Parathyroid adenoma (tissue), 2 donors: ENCODE results near the gene DNAJC16.

ENCODE experiments used
- H2AFZ ChIP-seq: fragments of 300-600 bp; sonication (generic); one replicate; pipeline ENCODE4 v1.7.0; 2017; ENCODE audit warnings: antibody characterized with exemption, mild to moderate bottlenecking
- H3K27ac ChIP-seq: fragments of 300-600 bp; sonication (generic); one replicate; pipeline ENCODE4 v1.7.0; 2017
- H3K27me3 ChIP-seq: fragments of 300-600 bp; sonication (generic); one replicate; pipeline ENCODE4 v1.7.0; 2017; ENCODE audit warnings: low read length; ENCODE audit not compliant: control insufficient read depth, insufficient read depth
- H3K36me3 ChIP-seq: fragments of 300-600 bp; sonication (generic); one replicate; pipeline ENCODE4 v1.7.0; 2017; ENCODE audit warnings: low read length; ENCODE audit not compliant: control insufficient read depth, insufficient read depth
- H3K4me1 ChIP-seq: fragments of 300-600 bp; sonication (generic); one replicate; pipeline ENCODE4 v1.7.0; 2017; ENCODE audit warnings: control low read depth
- H3K4me2 ChIP-seq: fragments of 300-600 bp; sonication (generic); one replicate; pipeline ENCODE4 v1.7.0; 2017; ENCODE audit warnings: low read length
- H3K4me3 ChIP-seq: fragments of 300-600 bp; sonication (generic); one replicate; pipeline ENCODE4 v1.7.0; 2017; ENCODE audit warnings: low read depth, low read length
- H3K79me2 ChIP-seq: fragments of 300-600 bp; sonication (generic); one replicate; pipeline ENCODE4 v1.7.0; 2017; ENCODE audit warnings: control low read depth
- H3K9ac ChIP-seq: fragments of 300-600 bp; sonication (generic); one replicate; pipeline ENCODE4 v1.7.0; 2017; ENCODE audit warnings: mild to moderate bottlenecking
- H3K9me3 ChIP-seq: fragments of 300-600 bp; sonication (generic); one replicate; pipeline ENCODE4 v1.7.0; 2017; ENCODE audit warnings: low read length; ENCODE audit not compliant: control insufficient read depth
- TF ChIP-seq, protein P1 (sequence below): fragments of 300-600 bp; sonication (generic); IDR thresholded peaks from one replicate; pipeline ENCODE4 v1.7.0; 2017; ENCODE audit warnings: antibody characterized with exemption, mild to moderate bottlenecking
- donor health status: primary hyperparathyroidism.

Gene DNAJC16

GRCh38 chr1:15610167-15610566, 83.5 kb downstream of the DNAJC16 start:
- TF ChIP-seq, protein P1, sequence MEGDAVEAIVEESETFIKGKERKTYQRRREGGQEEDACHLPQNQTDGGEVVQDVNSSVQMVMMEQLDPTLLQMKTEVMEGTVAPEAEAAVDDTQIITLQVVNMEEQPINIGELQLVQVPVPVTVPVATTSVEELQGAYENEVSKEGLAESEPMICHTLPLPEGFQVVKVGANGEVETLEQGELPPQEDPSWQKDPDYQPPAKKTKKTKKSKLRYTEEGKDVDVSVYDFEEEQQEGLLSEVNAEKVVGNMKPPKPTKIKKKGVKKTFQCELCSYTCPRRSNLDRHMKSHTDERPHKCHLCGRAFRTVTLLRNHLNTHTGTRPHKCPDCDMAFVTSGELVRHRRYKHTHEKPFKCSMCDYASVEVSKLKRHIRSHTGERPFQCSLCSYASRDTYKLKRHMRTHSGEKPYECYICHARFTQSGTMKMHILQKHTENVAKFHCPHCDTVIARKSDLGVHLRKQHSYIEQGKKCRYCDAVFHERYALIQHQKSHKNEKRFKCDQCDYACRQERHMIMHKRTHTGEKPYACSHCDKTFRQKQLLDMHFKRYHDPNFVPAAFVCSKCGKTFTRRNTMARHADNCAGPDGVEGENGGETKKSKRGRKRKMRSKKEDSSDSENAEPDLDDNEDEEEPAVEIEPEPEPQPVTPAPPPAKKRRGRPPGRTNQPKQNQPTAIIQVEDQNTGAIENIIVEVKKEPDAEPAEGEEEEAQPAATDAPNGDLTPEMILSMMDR, result no peak

DNA sequence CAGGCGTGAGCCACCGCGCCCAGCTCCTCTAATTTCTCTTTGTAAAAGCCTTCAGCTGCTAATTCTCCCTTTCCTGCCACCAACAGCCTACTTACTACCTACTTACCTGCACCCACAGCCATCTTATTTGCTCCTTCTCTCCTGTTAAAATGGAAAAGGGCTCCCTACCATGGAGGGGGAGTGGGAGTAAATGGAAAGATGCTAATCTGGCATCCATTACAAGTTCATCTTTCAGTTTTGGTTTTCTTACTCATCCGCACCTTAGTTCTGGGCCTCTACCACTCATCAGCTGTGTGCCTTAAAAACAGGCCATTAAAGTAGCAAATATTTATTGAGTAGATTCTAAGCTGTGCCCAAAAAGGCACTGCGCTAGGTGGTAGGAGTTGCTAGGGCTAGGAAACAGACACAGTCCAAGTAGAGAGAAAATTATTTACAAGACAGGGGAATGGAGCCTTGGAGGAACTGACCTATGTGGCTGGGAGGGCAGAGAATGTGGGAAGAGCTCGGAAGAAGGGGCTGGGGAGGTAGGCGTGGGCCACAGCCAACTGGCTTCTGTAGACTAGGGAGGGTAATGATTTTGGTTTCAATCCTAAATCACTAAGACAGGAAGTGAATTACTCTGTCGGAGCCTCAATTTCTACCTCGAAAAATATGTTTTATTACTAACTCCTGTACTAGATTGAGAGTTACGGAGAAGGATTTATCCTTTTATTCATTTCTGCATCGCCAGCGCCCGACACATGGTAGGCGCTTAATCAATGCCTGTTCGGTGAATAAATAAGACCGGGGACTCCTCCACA, 89.9 kb downstream of the DNAJC16 start:
- Histone ChIP-seq H3K9ac (no peak overlapping the region), H3K36me3 (no peaks in the 10 kb centered on the region), H3K27me3 (no peaks in the 10 kb centered on the region), H3K4me1 (peaks cover 14% of the 10 kb centered on the region), H3K79me2 (peaks cover 18% of the 10 kb centered on the region), H2AFZ (peak overlapping the region; percentile 83), H3K4me2 (peak overlapping the region; percentile 85), H3K4me3 (peak overlapping the region; percentile 67), H3K9me3 (no peaks in the 10 kb centered on the region), H3K27ac (peak overlapping the region; percentile 74)
- TF ChIP-seq, protein P1, result no peak

More at GRCh38 chr1:15610167-15610566, 83.5 kb downstream of the DNAJC16 start:
- Histone ChIP-seq H3K4me2 (no peak overlapping the region), H3K9me3 (no peaks in the 10 kb centered on the region), H3K9ac (no peak overlapping the region), H3K36me3 (no peaks in the 10 kb centered on the region), H3K4me1 (no peaks in the 10 kb centered on the region), H3K27me3 (no peaks in the 10 kb centered on the region), H3K79me2 (no peaks in the 10 kb centered on the region), H2AFZ (no peak overlapping the region), H3K27ac (no peak overlapping the region), H3K4me3 (no peak overlapping the region)

DNA sequence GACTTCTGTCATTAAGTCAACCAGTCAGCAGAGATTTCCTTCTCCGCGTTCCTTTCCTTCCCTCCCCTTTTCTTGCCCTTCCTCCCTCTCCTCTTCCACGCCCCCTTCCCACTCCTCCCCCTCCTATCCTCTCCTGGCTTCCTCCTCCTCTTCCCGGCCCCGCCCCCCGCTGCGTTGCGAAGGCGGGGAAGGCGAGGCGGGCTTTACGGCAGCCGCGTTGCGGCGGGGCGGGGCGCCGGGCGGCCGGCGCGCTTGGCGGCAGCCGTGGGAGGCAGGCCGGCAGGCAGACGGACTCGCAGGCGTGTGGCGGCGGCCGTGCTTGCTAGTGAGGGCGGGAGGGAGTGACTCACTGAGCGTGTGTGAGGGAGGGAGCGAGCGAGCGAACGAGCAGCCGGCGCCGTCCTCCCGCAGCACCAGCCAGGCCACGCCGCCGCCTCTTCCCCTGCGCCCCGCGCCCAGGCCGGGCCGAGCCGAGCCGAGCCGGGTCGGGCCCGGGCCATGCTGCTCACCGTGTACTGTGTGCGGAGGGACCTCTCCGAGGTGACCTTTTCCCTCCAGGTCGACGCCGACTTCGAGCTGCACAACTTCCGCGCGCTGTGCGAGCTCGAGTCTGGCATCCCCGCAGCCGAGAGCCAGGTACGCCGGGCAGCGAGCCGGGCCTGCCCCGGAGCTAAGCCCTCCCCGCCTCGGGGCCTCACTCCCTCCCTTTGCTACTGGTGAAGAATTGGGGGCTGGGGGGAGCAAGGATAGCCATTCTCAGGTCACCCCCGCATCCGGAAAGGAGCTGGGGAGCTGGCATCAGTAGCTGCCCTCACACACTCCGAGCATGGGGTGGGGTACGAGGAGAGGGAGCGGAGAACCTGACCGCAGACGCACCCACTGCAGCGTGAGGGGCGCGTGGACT, 90.8 kb downstream of the DNAJC16 start, which contains the start of gene DDI2:
Gene DDI2, plus strand, starts transcription at position 286 of the 904 bp plus-strand sequence. Its CDS starts 213 bp downstream, at position 499.
- Histone ChIP-seq H3K79me2 (peaks cover 21% of the 10 kb centered on the region), H3K4me2 (peak within 1 kb of the TSS; percentile 85), H3K4me1 (peaks cover 14% of the 10 kb centered on the region), H3K27ac (peak within 1 kb of the TSS; percentile 88), H2AFZ (peak within 1 kb of the TSS; percentile 83), H3K4me3 (peak within 1 kb of the TSS; percentile 68), H3K9ac (peak within 1 kb of the TSS; percentile 28), H3K36me3 (no peaks in the 10 kb centered on the region), H3K27me3 (no peaks in the 10 kb centered on the region), H3K9me3 (no peaks in the 10 kb centered on the region)
- TF ChIP-seq, protein P1, result no peak

DNA sequence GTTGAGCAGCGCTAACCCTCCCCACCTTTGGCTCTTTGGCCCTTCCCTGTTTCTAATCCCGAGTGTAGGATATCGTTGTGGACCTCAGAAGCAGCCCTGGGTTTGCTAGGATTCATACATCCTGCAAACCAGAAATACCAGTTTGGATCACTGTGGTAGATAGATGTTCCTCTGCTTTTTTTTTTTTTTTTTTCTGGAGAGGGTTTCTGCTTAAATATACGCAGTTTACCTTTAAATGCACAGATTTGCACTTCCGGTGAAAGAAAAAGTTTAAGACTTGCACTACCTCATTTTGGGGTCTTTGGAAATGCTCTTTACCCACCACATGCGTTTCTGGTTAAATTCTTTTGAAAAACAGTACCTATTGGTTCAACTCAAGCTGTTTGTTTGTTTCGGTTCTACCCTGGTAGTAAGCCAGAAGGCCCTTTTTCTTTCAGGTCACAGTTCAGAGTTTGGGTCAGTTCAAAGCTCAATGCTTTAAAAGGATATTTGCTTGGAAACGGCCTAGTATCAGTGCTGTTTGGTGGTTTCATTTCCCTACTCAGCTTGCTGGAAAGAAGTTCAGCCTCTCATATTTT, 91.5 kb downstream of the DNAJC16 start:
- TF ChIP-seq, protein P1, result no peak
- H2AFZ ChIP-seq, result peak overlapping the region; percentile 46
- H3K9me3 ChIP-seq, result no peaks in the 10 kb centered on the region
- peaks cover 14% of the 10 kb centered on the region for H3K4me1 ChIP-seq
- H3K4me3 ChIP-seq, result peak overlapping the region; percentile 68
- peak overlapping the region; percentile 88 for H3K27ac ChIP-seq
- no peak overlapping the region for H3K9ac ChIP-seq
- H3K79me2 ChIP-seq, result peaks cover 24% of the 10 kb centered on the region
- peak overlapping the region; percentile 62 for H3K4me2 ChIP-seq
- H3K27me3 ChIP-seq, result no peaks in the 10 kb centered on the region
- no peaks in the 10 kb centered on the region for H3K36me3 ChIP-seq
